H1 (cell line): ENCODE measurements around the gene ZNF462.

Experiments
- CTCF ChIP-seq, 3 experiments: IDR thresholded peaks; 1 replicate in 2 of 3; 2 replicates in 1 of 3; pipeline versions ENCODE4 v1.5.1 to v1.6.1; 2011; ENCODE audit warnings: low read length in 3 of 3, mild to moderate bottlenecking in 3 of 3, inconsistent platforms in 2 of 3, low read depth in 1 of 3, moderate library complexity in 1 of 3; ENCODE audit not compliant: insufficient read depth in 1 of 3; ENCODE audit errors: control extremely low read depth in 1 of 3
- POLR2AphosphoS5 ChIP-seq: IDR thresholded peaks from 2 replicates; pipeline ENCODE4 v1.6.1; 2011; ENCODE audit warnings: low read depth, low read length
- RFX5 ChIP-seq: IDR thresholded peaks from 2 replicates; pipeline ENCODE4 v1.6.1; 2011; ENCODE audit warnings: low read depth, low read length, improper control_type of control experiment, borderline replicate concordance

GRCh38 chr9:106867286-106867685, 4.3 kb downstream of the ZNF462 start:
- TF ChIP-seq CTCF (IDR thresholded peaks at IDR 0.05; ENCODE audit: control extremely low read depth in 1 of 3, insufficient read depth in 1 of 3, low read depth in 1 of 3, low read length in 3 of 3) (no peak), POLR2AphosphoS5 (no peak), RFX5 (no peak)
